ENCODE data around the gene RGS9BP. TPM values are rescaled to one million over a fixed set of nuclear protein-coding genes. Genes with fewer than 3 reads are reported as not detected.

RGS9BP gene
- total and polyA plus RNA-seq, 2 experiments from 2014 or later, result 0.83 TPM; not detected in 1

DNA sequence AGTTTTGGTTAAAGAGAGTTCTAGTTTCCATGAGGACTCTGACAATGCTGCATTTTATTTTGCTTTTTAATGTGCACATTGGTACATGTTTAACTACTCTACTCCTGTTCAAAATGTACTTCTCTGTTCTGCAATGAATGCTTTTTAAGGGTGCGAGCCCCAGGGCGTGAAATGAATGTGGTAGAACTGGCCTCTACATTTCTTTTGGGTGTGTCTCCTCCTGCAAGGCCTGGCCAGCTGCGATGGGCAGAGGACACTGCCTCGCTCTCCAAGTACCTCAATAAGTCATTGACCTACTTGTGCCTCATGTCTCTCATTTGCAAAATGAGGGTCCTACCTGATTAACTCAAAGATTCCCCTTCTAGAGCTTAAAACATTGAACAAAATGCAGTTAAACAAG is 6.7 kb downstream of the RGS9BP start (continued):
- TF ChIP-seq, protein P1, sequence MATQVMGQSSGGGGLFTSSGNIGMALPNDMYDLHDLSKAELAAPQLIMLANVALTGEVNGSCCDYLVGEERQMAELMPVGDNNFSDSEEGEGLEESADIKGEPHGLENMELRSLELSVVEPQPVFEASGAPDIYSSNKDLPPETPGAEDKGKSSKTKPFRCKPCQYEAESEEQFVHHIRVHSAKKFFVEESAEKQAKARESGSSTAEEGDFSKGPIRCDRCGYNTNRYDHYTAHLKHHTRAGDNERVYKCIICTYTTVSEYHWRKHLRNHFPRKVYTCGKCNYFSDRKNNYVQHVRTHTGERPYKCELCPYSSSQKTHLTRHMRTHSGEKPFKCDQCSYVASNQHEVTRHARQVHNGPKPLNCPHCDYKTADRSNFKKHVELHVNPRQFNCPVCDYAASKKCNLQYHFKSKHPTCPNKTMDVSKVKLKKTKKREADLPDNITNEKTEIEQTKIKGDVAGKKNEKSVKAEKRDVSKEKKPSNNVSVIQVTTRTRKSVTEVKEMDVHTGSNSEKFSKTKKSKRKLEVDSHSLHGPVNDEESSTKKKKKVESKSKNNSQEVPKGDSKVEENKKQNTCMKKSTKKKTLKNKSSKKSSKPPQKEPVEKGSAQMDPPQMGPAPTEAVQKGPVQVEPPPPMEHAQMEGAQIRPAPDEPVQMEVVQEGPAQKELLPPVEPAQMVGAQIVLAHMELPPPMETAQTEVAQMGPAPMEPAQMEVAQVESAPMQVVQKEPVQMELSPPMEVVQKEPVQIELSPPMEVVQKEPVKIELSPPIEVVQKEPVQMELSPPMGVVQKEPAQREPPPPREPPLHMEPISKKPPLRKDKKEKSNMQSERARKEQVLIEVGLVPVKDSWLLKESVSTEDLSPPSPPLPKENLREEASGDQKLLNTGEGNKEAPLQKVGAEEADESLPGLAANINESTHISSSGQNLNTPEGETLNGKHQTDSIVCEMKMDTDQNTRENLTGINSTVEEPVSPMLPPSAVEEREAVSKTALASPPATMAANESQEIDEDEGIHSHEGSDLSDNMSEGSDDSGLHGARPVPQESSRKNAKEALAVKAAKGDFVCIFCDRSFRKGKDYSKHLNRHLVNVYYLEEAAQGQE (IDR thresholded peaks at IDR 0.05; ENCODE audit: unreplicated experiment), result no peak
- no peak for TF ChIP-seq ZNF331 (CRISPR knock-in tag; IDR thresholded peaks at IDR 0.05; ENCODE audit: low read depth)

DNA sequence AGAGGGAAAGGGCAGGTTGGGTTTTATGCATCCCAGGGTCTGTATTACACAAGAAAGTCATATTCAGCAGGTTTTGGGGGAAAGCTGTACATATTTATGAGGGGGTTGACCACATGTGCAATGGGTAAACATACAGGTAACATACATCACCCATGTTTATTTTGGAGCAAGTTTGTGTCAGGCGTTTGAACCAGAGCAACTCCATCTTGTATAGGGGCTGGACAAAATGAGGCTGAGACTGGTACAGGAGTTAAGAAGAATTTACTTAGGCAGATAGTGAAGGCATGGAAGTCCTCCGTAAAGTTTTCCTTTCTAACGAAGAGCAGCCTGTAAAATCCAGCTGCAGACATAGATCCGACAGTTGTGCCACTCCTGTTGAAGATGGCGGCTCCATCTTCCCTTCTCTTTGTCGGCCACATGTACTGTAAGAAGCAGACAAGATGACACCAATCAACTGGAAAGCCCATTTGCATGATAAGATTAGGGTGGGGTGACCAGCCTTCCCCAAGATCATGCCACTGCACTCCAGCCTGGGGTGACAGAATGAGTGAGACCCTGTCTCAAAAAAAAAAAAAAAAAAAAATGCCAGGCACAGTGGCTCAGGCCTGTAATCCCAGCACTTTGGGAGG is 11.3 kb downstream of the RGS9BP start:
- Mint-ChIP-seq H3K27me3 (ENCODE audit: insufficient read depth, low read depth, poor library complexity) (peaks cover 7% of the 10 kb centered on the region), H3K36me3 (ENCODE audit: low read depth) (no peaks in the 10 kb centered on the region), H3K27ac (no peak overlapping the region), H3K9me3 (no peaks in the 10 kb centered on the region), H3K4me1 (peaks cover 3% of the 10 kb centered on the region), H3K4me3 (no peak overlapping the region)
- ATAC-seq (no peak), DNase-seq (ENCODE audit: low spot score) (no peak)
- Histone ChIP-seq H2AFZ (no peak overlapping the region), H3K4me3 (no peak overlapping the region), H3K79me2 (replicated peaks; ENCODE audit: insufficient read depth) (no peaks in the 10 kb centered on the region), H3K4me1 (ENCODE audit: insufficient read depth) (no peaks in the 10 kb centered on the region; the same call in 1 of the 2 replicates), H3K36me3 (ENCODE audit: insufficient read depth) (no peaks in the 10 kb centered on the region), H3K27me3 (ENCODE audit: insufficient read depth) (peaks cover 11% of the 10 kb centered on the region), H3F3A (replicated peaks; ENCODE audit: low read depth) (no peaks in the 10 kb centered on the region), H4K20me1 (replicated peaks; ENCODE audit: insufficient read depth) (no peaks in the 10 kb centered on the region; the same call in 1 of the 2 replicates), H3K4me2 (no peak overlapping the region), H3K27ac (ENCODE audit: low read depth) (no peak overlapping the region), H3K9me2 (ENCODE audit: insufficient read depth) (no peaks in the 10 kb centered on the region)
- TF ChIP-seq, protein P2, sequence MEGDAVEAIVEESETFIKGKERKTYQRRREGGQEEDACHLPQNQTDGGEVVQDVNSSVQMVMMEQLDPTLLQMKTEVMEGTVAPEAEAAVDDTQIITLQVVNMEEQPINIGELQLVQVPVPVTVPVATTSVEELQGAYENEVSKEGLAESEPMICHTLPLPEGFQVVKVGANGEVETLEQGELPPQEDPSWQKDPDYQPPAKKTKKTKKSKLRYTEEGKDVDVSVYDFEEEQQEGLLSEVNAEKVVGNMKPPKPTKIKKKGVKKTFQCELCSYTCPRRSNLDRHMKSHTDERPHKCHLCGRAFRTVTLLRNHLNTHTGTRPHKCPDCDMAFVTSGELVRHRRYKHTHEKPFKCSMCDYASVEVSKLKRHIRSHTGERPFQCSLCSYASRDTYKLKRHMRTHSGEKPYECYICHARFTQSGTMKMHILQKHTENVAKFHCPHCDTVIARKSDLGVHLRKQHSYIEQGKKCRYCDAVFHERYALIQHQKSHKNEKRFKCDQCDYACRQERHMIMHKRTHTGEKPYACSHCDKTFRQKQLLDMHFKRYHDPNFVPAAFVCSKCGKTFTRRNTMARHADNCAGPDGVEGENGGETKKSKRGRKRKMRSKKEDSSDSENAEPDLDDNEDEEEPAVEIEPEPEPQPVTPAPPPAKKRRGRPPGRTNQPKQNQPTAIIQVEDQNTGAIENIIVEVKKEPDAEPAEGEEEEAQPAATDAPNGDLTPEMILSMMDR (conservative IDR thresholded peaks at IDR 0.05; ENCODE audit: low read depth in 2 of 2), result no peak
- TF ChIP-seq EZH2phosphoT487 (IDR thresholded peaks at IDR 0.05; ENCODE audit: unreplicated experiment) (no peak), STAT1 (IDR thresholded peaks at IDR 0.05; ENCODE audit: unreplicated experiment) (no peak)
- TF ChIP-seq, protein P3, sequence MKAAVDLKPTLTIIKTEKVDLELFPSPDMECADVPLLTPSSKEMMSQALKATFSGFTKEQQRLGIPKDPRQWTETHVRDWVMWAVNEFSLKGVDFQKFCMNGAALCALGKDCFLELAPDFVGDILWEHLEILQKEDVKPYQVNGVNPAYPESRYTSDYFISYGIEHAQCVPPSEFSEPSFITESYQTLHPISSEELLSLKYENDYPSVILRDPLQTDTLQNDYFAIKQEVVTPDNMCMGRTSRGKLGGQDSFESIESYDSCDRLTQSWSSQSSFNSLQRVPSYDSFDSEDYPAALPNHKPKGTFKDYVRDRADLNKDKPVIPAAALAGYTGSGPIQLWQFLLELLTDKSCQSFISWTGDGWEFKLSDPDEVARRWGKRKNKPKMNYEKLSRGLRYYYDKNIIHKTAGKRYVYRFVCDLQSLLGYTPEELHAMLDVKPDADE (IDR thresholded peaks at IDR 0.05), result no peak
- TF ChIP-seq, protein P4, sequence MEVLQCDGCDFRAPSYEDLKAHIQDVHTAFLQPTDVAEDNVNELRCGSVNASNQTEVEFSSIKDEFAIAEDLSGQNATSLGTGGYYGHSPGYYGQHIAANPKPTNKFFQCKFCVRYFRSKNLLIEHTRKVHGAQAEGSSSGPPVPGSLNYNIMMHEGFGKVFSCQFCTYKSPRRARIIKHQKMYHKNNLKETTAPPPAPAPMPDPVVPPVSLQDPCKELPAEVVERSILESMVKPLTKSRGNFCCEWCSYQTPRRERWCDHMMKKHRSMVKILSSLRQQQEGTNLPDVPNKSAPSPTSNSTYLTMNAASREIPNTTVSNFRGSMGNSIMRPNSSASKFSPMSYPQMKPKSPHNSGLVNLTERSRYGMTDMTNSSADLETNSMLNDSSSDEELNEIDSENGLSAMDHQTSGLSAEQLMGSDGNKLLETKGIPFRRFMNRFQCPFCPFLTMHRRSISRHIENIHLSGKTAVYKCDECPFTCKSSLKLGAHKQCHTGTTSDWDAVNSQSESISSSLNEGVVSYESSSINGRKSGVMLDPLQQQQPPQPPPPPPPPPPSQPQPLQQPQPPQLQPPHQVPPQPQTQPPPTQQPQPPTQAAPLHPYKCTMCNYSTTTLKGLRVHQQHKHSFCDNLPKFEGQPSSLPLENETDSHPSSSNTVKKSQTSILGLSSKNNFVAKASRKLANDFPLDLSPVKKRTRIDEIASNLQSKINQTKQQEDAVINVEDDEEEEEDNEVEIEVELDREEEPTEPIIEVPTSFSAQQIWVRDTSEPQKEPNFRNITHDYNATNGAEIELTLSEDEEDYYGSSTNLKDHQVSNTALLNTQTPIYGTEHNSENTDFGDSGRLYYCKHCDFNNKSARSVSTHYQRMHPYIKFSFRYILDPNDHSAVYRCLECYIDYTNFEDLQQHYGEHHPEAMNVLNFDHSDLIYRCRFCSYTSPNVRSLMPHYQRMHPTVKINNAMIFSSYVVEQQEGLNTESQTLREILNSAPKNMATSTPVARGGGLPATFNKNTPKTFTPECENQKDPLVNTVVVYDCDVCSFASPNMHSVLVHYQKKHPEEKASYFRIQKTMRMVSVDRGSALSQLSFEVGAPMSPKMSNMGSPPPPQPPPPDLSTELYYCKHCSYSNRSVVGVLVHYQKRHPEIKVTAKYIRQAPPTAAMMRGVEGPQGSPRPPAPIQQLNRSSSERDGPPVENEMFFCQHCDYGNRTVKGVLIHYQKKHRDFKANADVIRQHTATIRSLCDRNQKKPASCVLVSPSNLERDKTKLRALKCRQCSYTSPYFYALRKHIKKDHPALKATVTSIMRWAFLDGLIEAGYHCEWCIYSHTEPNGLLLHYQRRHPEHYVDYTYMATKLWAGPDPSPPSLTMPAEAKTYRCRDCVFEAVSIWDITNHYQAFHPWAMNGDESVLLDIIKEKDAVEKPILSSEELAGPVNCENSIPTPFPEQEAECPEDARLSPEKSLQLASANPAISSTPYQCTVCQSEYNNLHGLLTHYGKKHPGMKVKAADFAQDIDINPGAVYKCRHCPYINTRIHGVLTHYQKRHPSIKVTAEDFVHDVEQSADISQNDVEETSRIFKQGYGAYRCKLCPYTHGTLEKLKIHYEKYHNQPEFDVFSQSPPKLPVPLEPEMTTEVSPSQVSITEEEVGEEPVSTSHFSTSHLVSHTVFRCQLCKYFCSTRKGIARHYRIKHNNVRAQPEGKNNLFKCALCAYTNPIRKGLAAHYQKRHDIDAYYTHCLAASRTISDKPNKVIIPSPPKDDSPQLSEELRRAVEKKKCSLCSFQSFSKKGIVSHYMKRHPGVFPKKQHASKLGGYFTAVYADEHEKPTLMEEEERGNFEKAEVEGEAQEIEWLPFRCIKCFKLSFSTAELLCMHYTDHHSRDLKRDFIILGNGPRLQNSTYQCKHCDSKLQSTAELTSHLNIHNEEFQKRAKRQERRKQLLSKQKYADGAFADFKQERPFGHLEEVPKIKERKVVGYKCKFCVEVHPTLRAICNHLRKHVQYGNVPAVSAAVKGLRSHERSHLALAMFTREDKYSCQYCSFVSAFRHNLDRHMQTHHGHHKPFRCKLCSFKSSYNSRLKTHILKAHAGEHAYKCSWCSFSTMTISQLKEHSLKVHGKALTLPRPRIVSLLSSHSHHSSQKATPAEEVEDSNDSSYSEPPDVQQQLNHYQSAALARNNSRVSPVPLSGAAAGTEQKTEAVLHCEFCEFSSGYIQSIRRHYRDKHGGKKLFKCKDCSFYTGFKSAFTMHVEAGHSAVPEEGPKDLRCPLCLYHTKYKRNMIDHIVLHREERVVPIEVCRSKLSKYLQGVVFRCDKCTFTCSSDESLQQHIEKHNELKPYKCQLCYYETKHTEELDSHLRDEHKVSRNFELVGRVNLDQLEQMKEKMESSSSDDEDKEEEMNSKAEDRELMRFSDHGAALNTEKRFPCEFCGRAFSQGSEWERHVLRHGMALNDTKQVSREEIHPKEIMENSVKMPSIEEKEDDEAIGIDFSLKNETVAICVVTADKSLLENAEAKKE (CRISPR knock-in tag; IDR thresholded peaks at IDR 0.05), result no peak
- TF ChIP-seq, protein P1 (IDR thresholded peaks at IDR 0.05; ENCODE audit: unreplicated experiment), result no peak
